B cell (primary cell): Measurements from ENCODE around the gene MYMX.

Source experiments
- EZH2 ChIP-seq: IDR thresholded peaks from 2 replicates; pipeline ENCODE4 v1.6.1; 2012; ENCODE audit warnings: borderline replicate concordance, low read depth, mild to moderate bottlenecking, moderate library complexity, low read length; ENCODE audit not compliant: insufficient read depth, poor library complexity, severe bottlenecking
- TF ChIP-seq, protein P1 (sequence below): fragments of 200-600 bp; IDR thresholded peaks from one replicate; pipeline ENCODE4 v1.8.0; 2022; ENCODE audit warnings: antibody characterized with exemption, mild to moderate bottlenecking

DNA sequence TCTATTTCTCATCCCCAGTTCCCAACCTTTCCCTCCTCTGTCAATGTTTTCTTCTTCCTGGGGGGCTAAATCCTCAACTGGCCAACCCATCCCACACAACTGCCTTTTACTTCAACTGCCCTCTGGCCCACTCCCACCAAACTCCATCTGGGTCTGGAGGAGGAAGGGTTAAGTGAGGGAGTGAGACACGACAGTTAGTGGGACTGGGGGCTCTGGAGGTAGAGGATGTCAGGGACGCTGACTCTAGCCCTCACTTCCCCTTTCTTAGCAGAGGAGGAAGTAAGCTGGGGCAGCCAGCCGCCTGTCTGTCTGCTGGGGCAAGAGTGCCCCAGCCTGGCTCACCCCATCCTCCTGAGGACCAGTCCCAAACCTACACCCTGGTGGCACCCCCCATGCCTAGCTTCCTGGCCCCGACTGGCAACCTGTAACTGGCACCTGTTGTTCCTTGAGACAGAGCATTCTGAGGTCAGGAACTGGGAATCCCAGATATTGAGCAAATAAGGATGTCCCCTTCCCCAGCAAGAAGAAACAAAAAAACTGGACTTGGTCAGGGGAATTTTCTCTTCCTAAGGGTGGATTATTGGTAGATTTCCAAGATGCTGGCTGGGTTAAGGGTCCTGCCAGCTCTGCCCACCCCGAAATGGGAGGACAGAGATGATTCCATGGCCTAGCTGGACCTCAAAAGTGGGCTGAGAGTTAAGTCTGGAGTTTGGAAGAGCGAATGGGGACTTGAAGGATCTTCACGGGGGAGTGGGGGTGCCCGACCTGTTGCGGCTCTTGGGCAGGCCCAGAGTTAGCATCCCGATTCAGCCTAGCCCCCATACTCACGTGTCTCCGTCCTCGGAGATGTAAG is 47.7 kb downstream of the MYMX start:
- no peak for TF ChIP-seq EZH2
- TF ChIP-seq, protein P1, sequence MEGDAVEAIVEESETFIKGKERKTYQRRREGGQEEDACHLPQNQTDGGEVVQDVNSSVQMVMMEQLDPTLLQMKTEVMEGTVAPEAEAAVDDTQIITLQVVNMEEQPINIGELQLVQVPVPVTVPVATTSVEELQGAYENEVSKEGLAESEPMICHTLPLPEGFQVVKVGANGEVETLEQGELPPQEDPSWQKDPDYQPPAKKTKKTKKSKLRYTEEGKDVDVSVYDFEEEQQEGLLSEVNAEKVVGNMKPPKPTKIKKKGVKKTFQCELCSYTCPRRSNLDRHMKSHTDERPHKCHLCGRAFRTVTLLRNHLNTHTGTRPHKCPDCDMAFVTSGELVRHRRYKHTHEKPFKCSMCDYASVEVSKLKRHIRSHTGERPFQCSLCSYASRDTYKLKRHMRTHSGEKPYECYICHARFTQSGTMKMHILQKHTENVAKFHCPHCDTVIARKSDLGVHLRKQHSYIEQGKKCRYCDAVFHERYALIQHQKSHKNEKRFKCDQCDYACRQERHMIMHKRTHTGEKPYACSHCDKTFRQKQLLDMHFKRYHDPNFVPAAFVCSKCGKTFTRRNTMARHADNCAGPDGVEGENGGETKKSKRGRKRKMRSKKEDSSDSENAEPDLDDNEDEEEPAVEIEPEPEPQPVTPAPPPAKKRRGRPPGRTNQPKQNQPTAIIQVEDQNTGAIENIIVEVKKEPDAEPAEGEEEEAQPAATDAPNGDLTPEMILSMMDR: no peak
